Muscle layer of colon (tissue), 2 donors: ENCODE data around the gene P3H1.
"Not testable (repeated sequence)": the region's sequence is repeated elsewhere in the genome, so short reads cannot be mapped to it uniquely, and the experiment has no call there.

Experiments used
- H3K27ac ChIP-seq: one replicate; pipeline ENCODE4 v1.7.0; 2013; ENCODE audit warnings: low read depth, mild to moderate bottlenecking, low read length, moderate library complexity
- H3K27me3 ChIP-seq, 2 donors: one replicate each; pipeline ENCODE4 v1.7.0; 2013; ENCODE audit warnings: low read length in 2 of 2, mild to moderate bottlenecking in 2 of 2; ENCODE audit not compliant: insufficient read depth in 2 of 2, control insufficient read depth in 1 of 2
- H3K36me3 ChIP-seq: one replicate; pipeline ENCODE4 v1.7.0; 2013; ENCODE audit warnings: mild to moderate bottlenecking, low read length; ENCODE audit not compliant: insufficient read depth
- H3K4me1 ChIP-seq: one replicate; pipeline ENCODE4 v1.7.0; 2013; ENCODE audit warnings: mild to moderate bottlenecking, low read length; ENCODE audit not compliant: insufficient read depth
- H3K4me3 ChIP-seq, 2 donors: one replicate each; pipeline ENCODE4 v1.7.0; 2013; ENCODE audit warnings: low read length in 2 of 2, low read depth in 1 of 2, mild to moderate bottlenecking in 1 of 2, moderate library complexity in 1 of 2
- H3K9ac ChIP-seq: one replicate; pipeline ENCODE4 v1.7.0; 2013; ENCODE audit warnings: low read length
- H3K9me3 ChIP-seq: one replicate; pipeline ENCODE4 v1.7.0; 2013; ENCODE audit warnings: mild to moderate bottlenecking, low read length
- donor health status: abdominal sarcoma.
- donor health status: Adenocarcinoma of cecum.

The P3H1 gene

DNA sequence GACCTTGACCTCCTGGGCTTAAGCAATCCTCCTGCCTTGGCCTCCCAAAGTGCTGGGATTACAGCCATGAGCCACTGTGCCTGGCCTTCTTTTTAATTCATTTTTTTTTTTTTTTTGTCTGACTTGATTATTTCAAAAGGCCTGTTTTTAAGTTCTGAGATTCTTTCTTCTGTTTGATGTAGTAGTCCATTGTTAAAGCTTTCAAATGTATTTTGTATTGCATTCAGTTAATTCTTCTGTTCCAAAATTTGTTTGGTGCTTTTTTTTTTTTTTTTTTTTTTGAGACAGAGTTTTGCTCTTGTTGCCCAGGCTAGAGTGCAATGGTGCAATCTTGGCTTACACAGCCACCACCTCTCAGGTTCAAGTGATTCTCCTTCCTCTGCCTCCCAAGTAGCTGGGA lies 52.4 kb downstream of the P3H1 start:
- not testable (repeated sequence) for H3K36me3 ChIP-seq

DNA sequence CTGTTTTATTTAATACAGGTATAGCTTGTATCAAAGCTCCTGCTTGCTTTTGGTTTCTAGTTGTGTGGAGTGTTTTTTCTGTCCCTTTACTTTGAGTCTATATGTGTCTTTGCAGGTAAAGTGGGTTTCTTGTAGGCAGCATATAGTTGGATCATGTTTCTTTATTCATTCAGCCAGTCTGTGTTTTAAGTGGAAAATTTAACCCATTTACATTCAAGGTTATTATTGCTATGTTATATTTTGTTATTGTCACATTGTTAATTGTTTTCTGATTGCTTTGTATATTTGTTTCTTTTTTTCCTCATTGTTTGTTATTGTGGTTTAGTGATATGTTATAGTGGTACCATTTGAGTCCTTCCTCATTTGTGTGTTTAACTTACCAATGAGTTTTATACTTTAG lies 53.5 kb downstream of the P3H1 start:
- Histone ChIP-seq H3K9ac (no peak overlapping the region), H3K4me3 (no peak overlapping the region), H3K27ac (no peak overlapping the region), H3K27me3 (no peaks in the 10 kb centered on the region), H3K36me3 (peaks cover 9% of the 10 kb centered on the region), H3K9me3 (no peaks in the 10 kb centered on the region), H3K4me1 (no peaks in the 10 kb centered on the region)

More for the DNA sequence above, 52.4 kb downstream of the P3H1 start:
- H3K27me3 ChIP-seq, H3K9me3 ChIP-seq, H3K27ac ChIP-seq, H3K4me3 ChIP-seq, H3K9ac ChIP-seq, H3K4me1 ChIP-seq: not testable (repeated sequence)

DNA sequence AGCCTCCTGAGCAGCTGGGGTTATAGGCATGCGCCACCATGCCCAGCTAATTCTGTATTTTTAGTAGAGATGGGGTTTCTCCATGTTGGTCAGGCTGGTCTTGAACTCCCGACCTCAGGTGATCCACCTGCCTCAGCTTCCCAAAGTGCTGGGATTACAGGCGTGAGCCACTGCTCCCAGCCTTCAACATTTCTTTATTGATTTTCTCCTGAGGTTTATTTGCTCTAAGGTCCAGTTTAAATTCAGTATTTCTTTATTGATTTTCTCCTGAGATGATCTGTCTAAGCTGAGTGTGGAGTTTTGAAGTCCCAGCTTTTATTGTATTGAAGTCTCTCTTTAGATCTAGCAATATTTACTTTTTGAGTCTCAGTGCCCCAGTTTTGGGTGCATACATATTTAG lies 54.0 kb downstream of the P3H1 start:
- not testable (repeated sequence) for H3K27ac ChIP-seq, H3K9me3 ChIP-seq, H3K9ac ChIP-seq, H3K4me1 ChIP-seq, H3K27me3 ChIP-seq, H3K4me3 ChIP-seq, H3K36me3 ChIP-seq

DNA sequence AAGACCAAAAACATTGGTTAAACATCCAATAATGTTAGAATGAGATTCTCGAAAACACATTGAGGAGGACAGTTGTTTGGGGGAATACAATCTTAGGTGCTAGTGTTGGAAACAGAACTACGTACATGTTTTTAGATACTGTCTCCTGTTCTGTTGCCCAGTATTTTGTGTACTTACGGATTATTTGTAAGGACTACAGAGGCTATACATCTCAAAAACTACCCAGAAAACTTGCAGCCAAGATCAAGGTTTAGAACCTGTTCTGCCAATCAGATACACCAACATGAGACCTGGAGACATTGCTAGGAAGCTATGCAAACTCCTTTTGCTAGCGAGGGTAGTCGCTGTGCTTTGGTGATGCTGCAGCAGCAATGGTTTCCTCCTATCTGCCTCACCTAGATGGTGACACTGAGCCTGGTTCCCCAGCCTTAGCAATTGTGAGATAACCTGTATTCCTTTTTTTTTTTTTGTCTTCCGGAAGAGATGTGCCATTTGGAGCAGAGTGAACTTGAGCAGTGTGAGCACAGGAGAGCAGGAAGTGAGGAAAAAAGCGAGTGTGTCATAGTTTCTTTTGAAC lies 62.9 kb downstream of the P3H1 start:
- no peak overlapping the region for H3K27ac ChIP-seq
- H3K27me3 ChIP-seq = no peaks in the 10 kb centered on the region
- H3K9me3 ChIP-seq = no peaks in the 10 kb centered on the region
- H3K36me3 ChIP-seq = peaks cover 49% of the 10 kb centered on the region
- no peaks in the 10 kb centered on the region for H3K4me1 ChIP-seq
- H3K9ac ChIP-seq = no peak overlapping the region
- H3K4me3 ChIP-seq = no peak overlapping the region

DNA sequence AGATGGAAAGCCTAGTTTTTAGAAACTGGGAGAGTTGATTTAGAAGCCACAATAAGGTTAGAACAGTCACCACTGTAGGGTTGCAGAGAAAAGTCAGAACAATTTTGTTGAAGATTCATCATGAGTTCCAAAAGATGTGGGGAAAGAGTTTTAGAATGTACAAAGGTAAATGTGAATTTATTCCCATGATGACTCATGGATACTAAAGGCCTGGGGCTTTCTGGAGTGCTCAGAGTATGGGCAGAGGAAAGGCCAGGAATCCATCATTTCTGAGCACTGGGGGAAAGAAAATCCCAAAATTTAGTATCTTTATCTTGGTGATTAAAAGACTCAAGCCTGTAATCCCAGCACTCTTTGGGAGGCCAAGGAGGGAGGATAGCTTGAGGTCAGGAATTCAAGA lies 66.8 kb downstream of the P3H1 start:
- H3K9ac ChIP-seq = no peak overlapping the region
- no peaks in the 10 kb centered on the region for H3K9me3 ChIP-seq
- H3K36me3 ChIP-seq = peaks cover 79% of the 10 kb centered on the region
- H3K4me3 ChIP-seq = no peak overlapping the region
- no peak overlapping the region for H3K27ac ChIP-seq
- H3K4me1 ChIP-seq = no peaks in the 10 kb centered on the region
- no peaks in the 10 kb centered on the region for H3K27me3 ChIP-seq

DNA sequence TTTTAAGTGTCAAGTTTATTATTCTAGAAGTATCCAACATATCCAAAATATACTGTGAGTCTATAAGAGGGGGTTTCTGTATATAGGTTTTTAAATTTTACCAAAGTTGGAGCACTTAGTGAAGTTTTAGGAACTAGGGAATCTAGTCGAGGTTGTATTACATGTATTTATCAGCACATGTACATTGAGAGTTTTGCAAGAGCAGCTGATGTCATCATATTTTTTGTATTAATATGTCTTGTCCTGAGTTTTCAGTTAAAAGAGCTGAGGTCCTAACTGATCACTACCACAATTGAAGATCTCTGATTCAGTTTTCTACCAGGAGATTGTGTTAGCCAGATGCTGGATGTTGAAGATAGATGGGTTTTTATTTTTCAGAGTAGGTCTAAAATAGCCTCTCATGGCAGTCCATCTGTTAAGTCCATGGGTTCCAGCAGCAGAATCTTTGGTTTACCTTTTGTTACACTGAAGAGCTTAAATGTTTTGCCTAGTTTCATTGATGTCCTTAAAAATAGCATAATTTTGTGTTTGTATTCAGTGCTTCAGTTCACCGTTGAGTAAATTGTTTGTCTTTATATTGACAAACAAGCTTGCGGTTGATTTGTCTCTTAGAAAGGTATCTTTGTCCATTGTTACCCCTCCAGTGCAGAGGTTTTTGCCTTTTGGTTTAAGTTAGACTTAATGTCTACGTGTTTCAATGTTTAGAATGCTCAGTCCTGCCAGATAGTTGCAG lies 68.6 kb downstream of the P3H1 start:
- no peaks in the 10 kb centered on the region for H3K9me3 ChIP-seq
- H3K4me3 ChIP-seq = no peak overlapping the region
- no peaks in the 10 kb centered on the region for H3K27me3 ChIP-seq
- no peak overlapping the region for H3K9ac ChIP-seq
- H3K4me1 ChIP-seq = no peaks in the 10 kb centered on the region
- no peak overlapping the region for H3K27ac ChIP-seq
- H3K36me3 ChIP-seq = peaks cover 69% of the 10 kb centered on the region
